GM20431 (cell line): Measurements from ENCODE around the gene KHDC1.

Source experiments
- in situ Hi-C: fragments of 300-500 bp; cut with MseI, MboI; formaldehyde crosslinking; loops from one replicate; pipeline ENCODE4 v1.15.0; 2020; ENCODE audit warnings: low sequenced_read_pairs; ENCODE audit not compliant: unreplicated experiment

KHDC1 gene

GRCh38 chr6:73193302-73193701 is 69.7 kb downstream of the KHDC1 start:
- in situ Hi-C loops = loop anchor here (25.0 kb wide), 1 partner anchor 781 kb away; no protein-coding TSS in a partner anchor
